Measurements from ENCODE around the gene MUS81.

The MUS81 gene

GRCh38 chr11:65854161-65854592 lies 6.1 kb upstream of the MUS81 start:
- H3K27ac Mint-ChIP-seq: no peak overlapping the region
- no peaks in the 10 kb centered on the region for H3K9me3 Mint-ChIP-seq
- H3K27me3 Mint-ChIP-seq: no peaks in the 10 kb centered on the region
- peaks cover 66% of the 10 kb centered on the region for H3K36me3 Mint-ChIP-seq
- H3K4me3 Mint-ChIP-seq: peak overlapping the region; percentile 46
- H3K4me1 Mint-ChIP-seq: peaks cover 47% of the 10 kb centered on the region
- ATAC-seq: no peak

- ATAC-seq: no peak
- H3K9me3 Mint-ChIP-seq: no peaks in the 10 kb centered on the region
- peak overlapping the region; percentile 65 for H3K27ac Mint-ChIP-seq
- H3K4me1 Mint-ChIP-seq: peaks cover 53% of the 10 kb centered on the region
- H3K27me3 Mint-ChIP-seq: no peaks in the 10 kb centered on the region
- H3K36me3 Mint-ChIP-seq: peaks cover 66% of the 10 kb centered on the region
- peak overlapping the region; percentile 87 for H3K4me3 Mint-ChIP-seq
Measured at GRCh38 chr11:65854852-65855837, 5.1 kb upstream of the MUS81 start.

GRCh38 chr11:65855927-65856363 lies 4.3 kb upstream of the MUS81 start:
- Mint-ChIP-seq H3K4me3 (peak overlapping the region; percentile 87), H3K27me3 (no peaks in the 10 kb centered on the region), H3K36me3 (peaks cover 60% of the 10 kb centered on the region), H3K9me3 (no peaks in the 10 kb centered on the region), H3K27ac (peak overlapping the region; percentile 97), H3K4me1 (peaks cover 57% of the 10 kb centered on the region)
- ATAC-seq: no peak

DNA sequence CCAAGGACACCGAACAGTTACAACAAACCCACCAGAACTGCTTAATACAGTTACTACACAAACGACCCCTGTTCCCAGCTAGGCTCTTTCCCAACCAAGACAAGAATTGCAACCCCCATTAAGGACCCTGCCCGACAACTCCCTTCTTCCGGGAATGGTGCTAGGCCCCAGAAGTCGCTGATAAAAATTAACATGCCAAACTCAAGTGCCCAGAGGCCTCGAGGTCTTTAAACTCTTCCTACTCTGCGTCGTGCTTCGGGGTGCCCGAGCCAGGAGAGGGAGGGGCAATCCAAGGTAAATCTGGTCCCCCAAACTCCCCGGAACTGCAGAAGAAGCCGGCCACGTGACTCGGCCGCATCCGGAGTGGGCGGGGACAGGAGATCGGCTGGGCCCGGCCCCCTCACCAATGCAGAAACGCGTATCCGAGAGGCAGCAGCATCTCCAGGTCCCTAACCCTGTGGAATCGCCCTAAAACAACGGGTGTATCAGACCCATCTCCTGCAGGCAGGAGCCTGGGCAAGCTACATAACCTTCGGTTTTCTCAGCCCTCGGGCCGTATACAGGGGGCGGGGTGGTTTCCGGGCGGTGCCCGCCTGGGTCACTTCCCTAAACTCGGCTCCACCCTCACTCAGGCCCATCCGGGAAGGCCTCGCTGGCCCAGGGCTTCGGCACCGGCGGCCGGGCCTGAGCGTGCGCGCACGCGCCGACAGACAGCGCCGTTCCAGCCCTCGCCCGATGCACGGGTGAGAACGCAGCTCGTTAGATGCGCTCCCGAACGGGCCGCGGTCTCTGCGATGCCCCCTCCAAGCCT lies 3.3 kb upstream of the MUS81 start:
- H3K4me3 Mint-ChIP-seq: peak overlapping the region; percentile 87
- no peaks in the 10 kb centered on the region for H3K9me3 Mint-ChIP-seq
- peaks cover 66% of the 10 kb centered on the region for H3K4me1 Mint-ChIP-seq
- H3K27me3 Mint-ChIP-seq: no peaks in the 10 kb centered on the region
- peak; percentile 65 for ATAC-seq
- peak overlapping the region; percentile 97 for H3K27ac Mint-ChIP-seq
- H3K36me3 Mint-ChIP-seq: peaks cover 51% of the 10 kb centered on the region

DNA sequence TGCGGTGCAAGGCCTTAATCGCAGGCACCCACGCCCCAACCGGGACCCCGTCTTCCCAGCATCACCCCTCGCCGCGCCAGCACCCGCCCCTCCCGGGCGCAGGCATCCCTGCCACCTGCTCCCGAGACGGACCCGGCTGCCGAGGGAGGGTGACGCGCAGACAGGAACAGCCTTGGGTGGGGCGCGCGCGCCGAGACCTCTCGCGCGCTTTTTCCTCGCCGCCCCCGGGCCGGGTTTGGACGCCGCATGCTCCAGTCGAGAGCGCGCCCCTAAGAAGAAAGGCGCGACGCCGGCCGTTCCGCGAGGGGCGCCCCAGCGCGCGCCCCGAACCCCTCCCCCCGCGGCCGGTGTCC lies 2.8 kb upstream of the MUS81 start:
- H3K4me3 Mint-ChIP-seq: peak overlapping the region; percentile 87
- ATAC-seq: peak; percentile 0
- no peaks in the 10 kb centered on the region for H3K27me3 Mint-ChIP-seq
- H3K9me3 Mint-ChIP-seq: no peaks in the 10 kb centered on the region
- H3K36me3 Mint-ChIP-seq: peaks cover 47% of the 10 kb centered on the region
- H3K4me1 Mint-ChIP-seq: peaks cover 68% of the 10 kb centered on the region
- H3K27ac Mint-ChIP-seq: peak overlapping the region; percentile 97

DNA sequence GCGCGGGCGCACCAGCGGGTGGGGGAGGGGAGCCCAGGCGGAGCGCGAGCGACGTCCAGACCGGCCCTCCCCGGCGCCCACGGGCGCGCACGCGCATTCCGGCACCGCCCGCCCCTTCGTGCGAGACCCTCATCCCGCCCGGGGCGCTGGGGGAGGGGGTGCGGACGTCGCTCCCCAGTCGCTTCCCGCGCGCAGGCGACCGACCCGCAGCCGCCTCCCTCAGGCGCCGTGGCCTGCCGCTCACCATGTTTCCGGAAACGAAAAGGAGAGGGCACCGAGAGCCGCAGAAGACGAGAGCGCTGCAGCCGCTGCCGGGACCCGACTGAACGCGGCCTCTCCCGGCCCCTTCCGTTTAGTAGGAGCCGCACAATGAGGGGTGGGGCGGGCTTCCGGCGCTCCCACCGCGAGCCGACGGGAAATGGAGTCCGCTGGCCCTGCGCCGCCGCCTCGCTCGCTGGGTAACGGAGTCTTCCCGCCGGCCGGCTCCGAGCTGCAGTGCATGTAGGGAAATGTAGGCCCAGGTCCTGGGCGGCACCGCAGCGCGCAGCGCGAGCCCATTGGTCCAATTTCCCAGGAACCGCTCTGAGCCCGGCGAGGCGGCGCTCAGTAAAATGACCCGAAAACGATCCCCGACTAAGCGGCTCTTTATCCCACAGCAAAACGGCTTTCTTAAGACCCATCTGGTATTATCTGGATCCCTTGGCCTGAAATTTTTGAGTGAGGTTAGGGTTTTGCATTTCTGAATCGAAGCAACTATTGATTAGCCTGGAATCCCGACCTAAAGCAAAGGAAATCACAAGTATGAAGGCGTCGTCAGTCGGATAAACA lies 2.2 kb upstream of the MUS81 start, which contains the start of gene CFL1:
Gene CFL1, minus strand, starts transcription at position 328 of the 828 bp plus-strand sequence. Its CDS starts 81 bp downstream, at position 247.
- Mint-ChIP-seq H3K27me3 (no peaks in the 10 kb centered on the region), H3K9me3 (no peaks in the 10 kb centered on the region), H3K36me3 (peaks cover 48% of the 10 kb centered on the region), H3K27ac (peak within 1 kb of the TSS; percentile 97), H3K4me3 (peak within 1 kb of the TSS; percentile 90), H3K4me1 (peaks cover 74% of the 10 kb centered on the region)
- ATAC-seq: peak; percentile 82

DNA sequence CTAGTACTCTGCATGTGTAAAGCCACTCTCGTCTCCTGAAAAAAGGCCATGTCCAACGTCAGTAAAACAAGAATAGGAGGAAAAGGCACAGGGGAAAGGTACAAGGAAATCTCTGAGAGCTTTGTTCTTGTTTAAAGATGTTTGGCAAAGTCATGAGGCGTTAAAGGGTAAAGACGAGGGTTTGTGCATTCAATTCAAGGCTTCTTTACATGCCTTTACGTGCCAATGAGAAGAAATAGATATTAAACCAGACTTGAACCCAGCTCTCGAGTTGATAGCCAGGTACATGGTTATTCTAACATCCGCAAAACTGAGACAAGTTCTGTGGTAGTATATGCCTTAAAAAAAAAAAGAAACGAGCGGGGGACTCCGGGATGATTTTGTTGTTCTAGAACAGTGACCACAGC lies 1.5 kb upstream of the MUS81 start:
- Mint-ChIP-seq H3K4me3 (peak overlapping the region; percentile 90), H3K27ac (peak overlapping the region; percentile 97), H3K36me3 (peaks cover 48% of the 10 kb centered on the region), H3K4me1 (peaks cover 73% of the 10 kb centered on the region), H3K27me3 (no peaks in the 10 kb centered on the region), H3K9me3 (no peaks in the 10 kb centered on the region)
- no peak for ATAC-seq

GRCh38 chr11:65859095-65859811 lies 980 bp upstream of the MUS81 start:
- Mint-ChIP-seq H3K4me3 (peak overlapping the region; percentile 90), H3K9me3 (no peaks in the 10 kb centered on the region), H3K36me3 (peaks cover 48% of the 10 kb centered on the region), H3K4me1 (peaks cover 68% of the 10 kb centered on the region), H3K27ac (peak overlapping the region; percentile 97), H3K27me3 (no peaks in the 10 kb centered on the region)
- ATAC-seq: peak; percentile 85

GRCh38 chr11:65859812-65860277 lies 388 bp upstream of the MUS81 start:
- Mint-ChIP-seq H3K4me1 (peaks cover 62% of the 10 kb centered on the region), H3K4me3 (peak overlapping the region; percentile 90), H3K36me3 (peaks cover 45% of the 10 kb centered on the region), H3K27me3 (no peaks in the 10 kb centered on the region), H3K27ac (peak overlapping the region; percentile 97), H3K9me3 (no peaks in the 10 kb centered on the region)
- ATAC-seq: no peak

DNA sequence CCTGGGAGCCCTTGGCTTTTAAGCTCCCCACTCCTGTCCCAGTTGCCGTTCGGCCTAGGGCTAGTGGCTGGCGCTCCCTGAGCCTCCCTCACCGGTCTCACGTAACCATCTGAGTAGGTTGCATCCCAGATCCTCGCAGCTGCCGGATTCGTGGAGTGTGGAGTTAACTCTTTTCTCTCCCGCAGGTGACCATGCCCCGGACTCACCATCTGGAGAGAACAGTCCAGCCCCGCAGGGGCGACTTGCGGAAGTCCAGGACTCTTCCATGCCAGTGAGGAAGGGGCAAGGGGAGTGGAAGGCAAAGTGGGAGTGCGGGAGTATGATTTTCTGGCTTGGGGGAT lies 902 bp downstream of the MUS81 start:
- Mint-ChIP-seq H3K27me3 (no peaks in the 10 kb centered on the region), H3K4me1 (peaks cover 57% of the 10 kb centered on the region), H3K36me3 (peaks cover 44% of the 10 kb centered on the region), H3K27ac (peak overlapping the region; percentile 97), H3K9me3 (no peaks in the 10 kb centered on the region), H3K4me3 (peak overlapping the region; percentile 90)
- ATAC-seq: no peak

DNA sequence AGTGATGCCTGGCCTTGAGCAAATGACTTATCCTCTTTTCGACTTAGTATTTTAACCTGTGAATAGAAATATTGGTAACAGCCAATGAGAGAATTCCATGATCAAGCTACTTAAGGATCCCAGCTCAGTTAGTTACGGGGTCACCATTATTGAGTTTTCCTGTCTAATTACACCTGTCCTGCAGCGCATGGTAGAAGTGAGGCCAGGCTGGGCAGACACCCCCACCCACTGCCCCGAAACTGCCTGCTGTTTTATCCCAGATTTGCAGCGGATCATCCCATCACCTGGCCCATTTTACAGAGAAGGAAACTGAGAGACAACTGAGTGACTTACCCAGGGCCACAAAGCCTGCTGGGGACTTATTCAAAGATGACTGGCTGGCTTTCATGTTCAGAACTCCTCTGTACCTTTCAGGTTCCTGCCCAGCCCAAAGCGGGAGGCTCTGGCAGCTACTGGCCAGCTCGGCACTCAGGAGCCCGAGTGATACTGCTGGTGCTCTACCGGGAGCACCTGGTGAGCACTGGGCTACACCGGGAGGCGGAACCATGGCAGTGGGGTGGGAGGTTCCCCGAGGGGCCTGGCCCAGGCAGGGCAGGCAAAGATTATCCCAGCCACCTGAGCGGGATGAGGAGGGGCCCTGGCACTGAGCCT lies 1.4 kb downstream of the MUS81 start:
- H3K27me3 Mint-ChIP-seq: no peaks in the 10 kb centered on the region
- H3K27ac Mint-ChIP-seq: peak overlapping the region; percentile 97
- peak overlapping the region; percentile 90 for H3K4me3 Mint-ChIP-seq
- H3K36me3 Mint-ChIP-seq: peaks cover 41% of the 10 kb centered on the region
- ATAC-seq: no peak
- no peaks in the 10 kb centered on the region for H3K9me3 Mint-ChIP-seq
- peaks cover 52% of the 10 kb centered on the region for H3K4me1 Mint-ChIP-seq

DNA sequence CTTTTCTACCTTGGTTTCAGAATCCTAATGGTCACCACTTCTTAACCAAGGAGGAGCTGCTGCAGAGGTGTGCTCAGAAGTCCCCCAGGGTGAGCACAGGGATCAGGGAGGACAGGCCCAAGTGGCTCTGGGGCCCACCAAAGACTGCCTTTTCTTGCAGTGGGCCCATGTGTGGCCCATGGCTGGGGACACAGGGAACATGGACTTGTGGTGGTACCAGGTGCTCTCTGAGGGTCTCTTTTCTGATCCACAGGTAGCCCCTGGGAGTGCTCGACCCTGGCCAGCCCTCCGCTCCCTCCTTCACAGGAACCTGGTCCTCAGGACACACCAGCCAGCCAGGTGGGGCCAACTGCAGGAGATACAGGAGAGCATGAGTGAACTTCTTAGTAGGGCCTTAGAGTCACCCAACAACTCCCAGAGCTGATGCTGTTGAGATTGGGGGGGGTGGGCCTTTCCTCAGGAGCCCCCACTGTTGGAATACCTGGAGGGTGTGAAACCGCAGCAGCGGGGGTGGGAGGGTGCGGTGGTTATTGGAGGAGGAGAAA lies 2.0 kb downstream of the MUS81 start:
- Mint-ChIP-seq H3K4me3 (no peak overlapping the region), H3K36me3 (peaks cover 43% of the 10 kb centered on the region), H3K27ac (peak overlapping the region; percentile 50), H3K27me3 (no peaks in the 10 kb centered on the region), H3K9me3 (no peaks in the 10 kb centered on the region), H3K4me1 (peaks cover 55% of the 10 kb centered on the region)
- ATAC-seq: no peak

Data from stimulated activated memory B cell treated with anti-CD40 and anti-IgM and Interleukin-4, amounts not matched to agents 10 μg/mL and 1 μg/mL and 100 μg/mL, for 72 hours (primary cell).